ENCODE data around the gene LRRC45. TPM values are rescaled to one million over a fixed set of nuclear protein-coding genes. Genes with fewer than 3 reads are reported as not detected.

LRRC45 gene
- total RNA-seq, 1 experiment from 2014 or later, result 34.3 TPM

GRCh38 chr17:82008258-82008940 is 14.7 kb upstream of the LRRC45 start:
- H3K27me3 ChIP-seq (replicated peaks; ENCODE audit: insufficient read depth, low read depth, low read length, poor library complexity), result no peaks in the 10 kb centered on the region
- H3K4me1 ChIP-seq (ENCODE audit: insufficient read depth, low read length, poor library complexity, severe bottlenecking), result peaks cover 8% of the 10 kb centered on the region
- no peak for DNase-seq (ENCODE audit: low spot score)
- ChIA-PET POLR2A (ENCODE audit: low non-redundant PET) (no interaction called here), CTCF (no interaction called here)
- TF ChIP-seq EZH2 (IDR thresholded peaks at IDR 0.05; ENCODE audit: borderline replicate concordance, low read depth, low read length, poor library complexity, severe bottlenecking) (no peak), CTCF (conservative IDR thresholded peaks at IDR 0.05; ENCODE audit: low read depth, low read length) (no peak)
- no peak overlapping the region for H3K4me3 ChIP-seq (ENCODE audit: low read depth, low read length, poor library complexity, severe bottlenecking)
- no peaks in the 10 kb centered on the region for H3K36me3 ChIP-seq (ENCODE audit: insufficient read depth, low read length, poor library complexity, severe bottlenecking)
- intact Hi-C loops (cut with micrococcal nuclease; ENCODE audit: unreplicated experiment), result no loop called here
- no peak overlapping the region for H3K27ac ChIP-seq (ENCODE audit: low read depth, low read length, poor library complexity, severe bottlenecking)
- H3K9me3 ChIP-seq (ENCODE audit: low read depth, low read length, poor library complexity, severe bottlenecking), result no peaks in the 10 kb centered on the region
- BruUV-seq (replicated peaks), result no TSS peak

- TF ChIP-seq CTCF (conservative IDR thresholded peaks at IDR 0.05; ENCODE audit: low read depth, low read length) (no peak), EZH2 (IDR thresholded peaks at IDR 0.05; ENCODE audit: borderline replicate concordance, low read depth, low read length, poor library complexity, severe bottlenecking) (no peak)
- CTCF ChIA-PET, result no interaction called here
- no TSS peak for BruUV-seq (replicated peaks)
- no peaks in the 10 kb centered on the region for H3K9me3 ChIP-seq (ENCODE audit: low read depth, low read length, poor library complexity, severe bottlenecking)
- no peaks in the 10 kb centered on the region for H3K36me3 ChIP-seq (ENCODE audit: insufficient read depth, low read length, poor library complexity, severe bottlenecking)
- no peak overlapping the region for H3K27ac ChIP-seq (ENCODE audit: low read depth, low read length, poor library complexity, severe bottlenecking)
- POLR2A ChIA-PET (ENCODE audit: low non-redundant PET), result no interaction called here
- intact Hi-C loops (cut with micrococcal nuclease; ENCODE audit: unreplicated experiment), result no loop called here
- no peak for DNase-seq (ENCODE audit: low spot score)
- peaks cover 2% of the 10 kb centered on the region for H3K4me1 ChIP-seq (ENCODE audit: insufficient read depth, low read length, poor library complexity, severe bottlenecking)
- no peaks in the 10 kb centered on the region for H3K27me3 ChIP-seq (replicated peaks; ENCODE audit: insufficient read depth, low read depth, low read length, poor library complexity)
- H3K4me3 ChIP-seq (ENCODE audit: low read depth, low read length, poor library complexity, severe bottlenecking), result no peak overlapping the region
Observed at GRCh38 chr17:82008941-82009405, 14.1 kb upstream of the LRRC45 start.

GRCh38 chr17:82009413-82009812 is 13.7 kb upstream of the LRRC45 start:
- Histone ChIP-seq H3K36me3 (ENCODE audit: insufficient read depth, low read length, poor library complexity, severe bottlenecking) (no peaks in the 10 kb centered on the region), H3K9me3 (ENCODE audit: low read depth, low read length, poor library complexity, severe bottlenecking) (no peaks in the 10 kb centered on the region), H3K27me3 (replicated peaks; ENCODE audit: insufficient read depth, low read depth, low read length, poor library complexity) (no peaks in the 10 kb centered on the region), H3K4me1 (ENCODE audit: insufficient read depth, low read length, poor library complexity, severe bottlenecking) (peaks cover 4% of the 10 kb centered on the region), H3K27ac (ENCODE audit: low read depth, low read length, poor library complexity, severe bottlenecking) (no peak overlapping the region), H3K4me3 (ENCODE audit: low read depth, low read length, poor library complexity, severe bottlenecking) (no peak overlapping the region)
- no peak for DNase-seq (ENCODE audit: low spot score)
- ChIA-PET CTCF (no interaction called here), POLR2A (ENCODE audit: low non-redundant PET) (no interaction called here)
- TF ChIP-seq EZH2 (IDR thresholded peaks at IDR 0.05; ENCODE audit: borderline replicate concordance, low read depth, low read length, poor library complexity, severe bottlenecking) (no peak), CTCF (conservative IDR thresholded peaks at IDR 0.05; ENCODE audit: low read depth, low read length) (no peak)
- intact Hi-C loops (cut with micrococcal nuclease; ENCODE audit: unreplicated experiment), result no loop called here
- no TSS peak for BruUV-seq (replicated peaks)
